GM18519 (cell line): ENCODE measurements around the gene AHRR.
"Not testable (repeated sequence)": the region's sequence is repeated elsewhere in the genome, so short reads cannot be mapped to it uniquely, and the experiment has no call there.

Source experiments
- ATAC-seq: cut with Tn5 transposase; IDR thresholded peaks from one replicate; pipeline ENCODE4 v1.9.1; 2021; ENCODE audit warnings: mild to moderate bottlenecking, moderate library complexity; ENCODE audit not compliant: unreplicated experiment, low FRiP score

Gene AHRR

DNA sequence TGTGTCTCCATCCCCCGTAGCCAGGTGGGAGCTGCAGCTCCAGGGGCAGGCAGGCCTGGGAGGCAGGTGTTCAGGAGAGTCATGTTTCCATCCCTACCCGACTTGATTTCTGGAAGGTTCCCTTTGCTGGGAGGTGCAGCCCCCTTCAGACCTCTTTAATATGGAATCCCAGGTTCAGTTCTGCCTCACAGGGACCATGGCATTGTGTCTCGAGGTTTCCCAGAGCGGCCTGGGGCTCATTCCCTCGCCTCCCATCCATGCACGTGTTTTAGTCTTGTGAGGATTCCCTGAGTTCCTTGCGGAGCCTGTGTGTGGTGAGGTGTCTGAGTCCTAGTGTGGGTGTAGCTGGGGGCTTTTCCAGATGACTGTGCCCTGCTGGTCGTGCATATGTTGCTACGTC, 16.5 kb upstream of the AHRR start:
- ATAC-seq, result no peak

GRCh38 chr5:305459-305858, 16.1 kb upstream of the AHRR start:
- no peak for ATAC-seq

GRCh38 chr5:306011-306805, 15.3 kb upstream of the AHRR start:
- ATAC-seq, result no peak

GRCh38 chr5:307306-307705, 14.2 kb upstream of the AHRR start:
- ATAC-seq, result no peak

DNA sequence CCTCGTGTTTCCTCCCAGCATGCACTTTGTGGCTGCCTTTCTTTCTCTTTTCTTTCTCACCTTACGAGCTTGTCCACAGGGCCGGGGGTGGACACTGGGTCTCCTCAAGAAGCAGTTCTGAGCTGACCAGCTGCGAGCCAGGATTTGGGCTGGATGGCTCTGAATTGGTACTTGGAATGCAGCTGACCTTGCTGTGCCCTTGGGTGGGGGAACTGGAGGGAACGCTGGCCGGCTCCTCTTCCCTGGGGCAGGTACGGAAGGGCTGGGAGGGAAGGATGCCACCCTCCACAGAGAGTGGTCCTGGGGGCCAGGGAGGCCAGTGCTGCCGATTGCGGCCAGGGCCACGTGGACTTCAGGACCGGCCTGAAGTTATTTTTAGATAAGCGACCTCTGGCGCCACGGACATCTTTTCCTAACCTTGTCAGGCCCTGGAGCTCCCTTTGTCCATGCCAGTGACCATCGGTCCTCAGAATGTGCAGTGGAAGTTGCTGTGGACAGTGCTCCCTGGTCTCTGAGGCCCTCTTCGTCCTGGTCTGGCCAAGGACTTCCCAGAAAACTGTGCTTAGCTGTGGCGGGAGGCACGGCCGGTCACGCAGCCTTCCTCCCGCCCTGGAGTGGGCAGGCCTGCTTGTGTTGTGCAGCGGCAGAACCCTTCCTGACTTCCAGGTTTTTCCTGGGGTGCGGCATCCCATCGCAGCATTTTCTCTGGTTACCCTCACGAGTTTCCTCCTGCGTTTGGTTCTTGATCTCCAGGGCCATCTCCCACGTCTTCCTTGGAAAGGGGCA, 13.5 kb upstream of the AHRR start:
- ATAC-seq, result no peak

DNA sequence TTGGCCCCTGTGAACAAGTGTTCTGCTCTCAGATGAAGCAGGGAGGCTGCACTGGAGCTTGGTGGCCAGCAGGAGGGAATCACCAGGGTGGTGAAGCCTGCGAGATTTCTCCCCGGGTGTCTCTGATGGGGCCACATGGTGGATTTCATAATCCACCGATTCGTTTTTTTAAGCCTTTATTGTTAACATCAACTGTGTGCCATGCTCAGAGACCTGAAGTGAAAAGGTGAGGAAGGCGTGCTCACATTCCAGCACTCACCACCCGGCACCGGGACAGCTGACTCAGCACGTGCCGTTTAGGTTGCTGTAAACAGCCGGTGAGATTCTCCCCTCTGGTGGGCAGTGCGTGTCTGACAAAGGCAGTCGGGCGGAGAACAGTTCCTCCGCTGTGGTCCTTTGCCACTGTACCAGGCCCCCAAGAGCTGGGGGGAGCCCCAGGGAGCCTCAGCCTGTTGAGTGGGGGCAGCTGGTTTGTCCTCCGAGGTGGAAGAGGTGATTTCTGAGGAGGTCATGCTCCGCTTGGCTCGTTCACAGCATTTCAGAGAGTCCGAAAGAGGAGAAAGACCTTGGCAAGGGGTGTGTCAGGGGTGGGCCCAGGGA, 12.7 kb upstream of the AHRR start:
- no peak for ATAC-seq

DNA sequence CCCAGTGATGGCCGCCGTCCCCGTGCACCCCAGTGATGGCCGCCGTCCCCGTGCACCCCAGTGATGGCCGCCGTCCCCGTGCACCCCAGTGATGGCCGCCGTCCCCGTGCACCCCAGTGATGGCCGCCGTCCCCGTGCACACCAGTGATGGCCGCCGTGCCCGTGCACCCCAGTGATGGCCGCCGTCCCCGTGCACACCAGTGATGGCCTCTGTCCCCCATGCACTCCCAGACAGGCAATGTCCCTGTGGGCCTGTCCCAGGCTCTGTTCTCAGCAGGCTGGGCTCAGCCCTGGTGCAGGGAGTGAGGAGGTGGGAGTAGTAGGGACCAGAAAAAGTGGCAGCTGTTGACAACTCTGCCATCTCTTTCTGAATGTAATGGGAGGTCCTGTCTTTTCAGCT, 11.7 kb upstream of the AHRR start:
- ATAC-seq, result not testable (repeated sequence)

DNA sequence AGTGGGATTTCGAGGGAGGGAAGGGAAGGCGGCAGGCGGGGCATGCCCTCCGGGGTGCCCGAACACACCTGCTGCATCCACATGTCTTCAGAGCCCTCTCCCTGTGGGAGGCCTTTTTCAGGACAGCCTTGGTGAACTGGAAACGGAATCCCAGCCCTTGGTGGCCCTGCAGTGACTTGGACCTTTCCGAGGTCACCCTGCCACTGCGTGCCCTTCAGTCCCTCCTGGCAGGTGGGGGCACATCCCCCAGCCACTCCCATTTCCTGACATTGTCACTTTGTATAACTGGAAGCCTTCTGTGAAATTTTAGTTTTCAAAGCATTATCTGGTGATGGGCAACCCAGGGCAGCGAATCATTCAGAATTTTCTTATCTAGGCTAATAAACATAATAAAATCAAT, 11.0 kb upstream of the AHRR start:
- ATAC-seq, result no peak

DNA sequence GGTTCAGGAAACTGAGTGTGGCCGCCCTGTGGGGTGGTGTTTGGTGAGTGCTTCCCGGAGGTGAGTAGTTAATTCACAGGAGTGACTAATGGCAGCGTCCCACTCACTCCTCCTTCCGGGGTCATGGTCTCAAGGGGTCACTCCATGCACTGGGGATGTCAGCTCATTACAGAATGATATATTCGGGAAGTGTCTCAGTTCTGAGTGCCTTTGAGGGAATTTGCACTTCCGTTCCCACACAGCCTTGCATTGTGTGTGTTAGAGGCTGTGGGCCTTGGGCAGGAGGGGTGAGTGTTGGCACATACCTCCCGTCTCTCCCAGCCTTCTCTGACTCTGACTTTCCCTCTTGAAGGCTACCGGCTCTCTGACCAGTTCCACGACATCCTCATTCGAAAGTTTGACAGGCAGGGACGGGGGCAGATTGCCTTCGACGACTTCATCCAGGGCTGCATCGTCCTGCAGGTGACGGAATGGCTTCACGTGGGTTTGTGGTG, 10.5 kb upstream of the AHRR start:
- ATAC-seq, result no peak

- ATAC-seq, result no peak
Observed at GRCh38 chr5:311963-312362, 9.6 kb upstream of the AHRR start.

GRCh38 chr5:312845-313244, 8.7 kb upstream of the AHRR start:
- ATAC-seq, result no peak

DNA sequence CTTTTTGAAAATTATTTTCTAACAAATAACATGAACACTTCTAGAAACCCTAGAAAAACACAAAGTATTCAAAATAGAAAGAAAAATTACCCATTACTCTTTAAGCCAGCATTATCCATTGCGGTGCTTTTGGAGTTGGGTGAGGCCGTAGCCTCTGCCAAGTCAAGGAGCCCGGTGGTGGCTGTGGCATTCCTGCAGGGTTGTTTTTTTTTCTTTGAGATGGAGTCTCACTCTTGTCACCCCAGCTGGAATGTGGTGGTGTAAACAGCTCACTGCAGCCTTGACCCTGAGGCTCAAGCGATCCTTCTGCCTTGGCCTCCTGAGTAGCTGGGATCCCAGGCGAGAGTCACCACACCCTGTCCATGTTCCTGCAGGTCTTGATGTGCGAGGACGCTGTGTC, 8.2 kb upstream of the AHRR start:
- no peak for ATAC-seq

GRCh38 chr5:313806-314376, 7.6 kb upstream of the AHRR start:
- ATAC-seq, result no peak

DNA sequence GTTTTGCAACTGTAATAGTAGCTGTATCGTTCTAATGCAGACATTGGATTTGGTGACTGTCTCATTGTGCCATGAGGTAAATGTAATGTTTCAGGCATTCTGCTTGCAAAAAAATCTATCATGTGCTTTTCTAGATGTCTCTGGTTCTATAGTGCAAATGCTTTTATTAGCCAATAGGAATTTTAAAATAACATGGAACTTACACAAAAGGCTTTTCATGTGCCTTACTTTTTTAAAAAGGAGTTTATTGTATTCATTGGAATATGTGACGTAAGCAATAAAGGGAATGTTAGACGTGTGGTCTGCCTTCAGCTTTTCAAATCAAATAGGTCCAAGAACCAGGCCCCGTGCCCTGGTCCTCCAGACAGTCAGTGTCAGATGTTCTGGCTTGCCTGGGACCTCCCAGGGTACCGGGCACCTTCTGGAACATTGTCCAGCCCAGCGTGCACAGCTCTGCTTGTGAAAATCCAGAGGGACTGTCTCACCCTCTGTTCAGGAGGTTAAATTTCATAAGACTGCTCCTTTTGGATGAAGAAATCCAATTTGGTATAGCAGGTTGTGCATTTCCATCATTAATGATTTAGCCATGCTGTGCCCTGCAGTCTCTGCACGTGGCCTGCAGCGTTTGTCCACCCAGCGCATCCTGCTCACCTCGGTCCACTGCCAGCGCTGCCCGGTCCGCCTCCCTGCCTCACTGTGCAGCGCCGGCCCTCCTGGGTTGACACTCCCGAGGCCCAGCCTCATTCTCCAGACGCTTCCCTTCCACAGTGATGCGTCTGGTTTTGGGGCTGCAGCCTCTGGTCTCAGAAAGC, 6.6 kb upstream of the AHRR start:
- ATAC-seq, result no peak

- ATAC-seq, result no peak
Observed at GRCh38 chr5:315488-316209, 5.9 kb upstream of the AHRR start.

DNA sequence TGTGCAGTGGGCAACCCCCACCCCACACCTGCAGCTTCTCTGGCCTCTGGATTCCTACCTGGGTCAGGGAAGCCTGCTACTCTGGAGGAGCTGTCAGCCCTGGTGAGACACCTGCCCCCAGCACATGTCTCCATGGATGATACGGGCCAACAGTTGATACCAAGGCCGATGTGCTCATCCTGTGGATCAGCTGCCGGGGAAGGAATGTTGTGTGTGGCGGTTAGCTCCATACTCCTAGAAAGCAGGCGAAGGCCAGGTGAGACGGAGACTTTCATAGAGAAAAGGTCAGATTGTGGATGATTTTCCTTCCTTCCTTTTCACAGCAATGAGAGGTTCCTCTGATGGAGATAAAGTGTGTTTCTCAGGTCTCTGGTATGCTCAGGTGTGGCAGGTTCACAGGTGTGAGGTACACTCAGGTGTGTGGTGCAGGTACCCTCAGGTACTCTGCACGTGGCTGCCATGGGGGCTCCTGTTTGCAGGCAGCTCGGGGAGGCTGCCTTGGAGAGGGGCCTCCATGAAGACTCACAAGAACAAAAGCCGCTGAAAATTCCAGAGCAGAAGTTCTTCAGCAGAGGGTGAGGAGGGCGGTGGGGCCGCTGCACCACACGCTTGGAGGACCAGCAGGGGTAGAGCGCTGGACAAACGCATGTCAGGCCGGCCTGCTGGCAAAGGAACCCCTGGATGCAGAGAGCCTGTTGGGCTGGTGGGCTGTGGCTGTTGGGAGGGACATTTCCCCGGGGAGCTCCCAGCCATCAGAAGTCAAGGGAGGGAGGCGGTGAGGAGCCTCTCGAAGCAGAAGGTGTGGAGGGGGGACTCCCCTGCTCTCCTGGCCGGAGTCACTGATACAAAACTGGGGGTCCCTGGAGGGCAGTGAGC, 5.1 kb upstream of the AHRR start:
- no peak for ATAC-seq

DNA sequence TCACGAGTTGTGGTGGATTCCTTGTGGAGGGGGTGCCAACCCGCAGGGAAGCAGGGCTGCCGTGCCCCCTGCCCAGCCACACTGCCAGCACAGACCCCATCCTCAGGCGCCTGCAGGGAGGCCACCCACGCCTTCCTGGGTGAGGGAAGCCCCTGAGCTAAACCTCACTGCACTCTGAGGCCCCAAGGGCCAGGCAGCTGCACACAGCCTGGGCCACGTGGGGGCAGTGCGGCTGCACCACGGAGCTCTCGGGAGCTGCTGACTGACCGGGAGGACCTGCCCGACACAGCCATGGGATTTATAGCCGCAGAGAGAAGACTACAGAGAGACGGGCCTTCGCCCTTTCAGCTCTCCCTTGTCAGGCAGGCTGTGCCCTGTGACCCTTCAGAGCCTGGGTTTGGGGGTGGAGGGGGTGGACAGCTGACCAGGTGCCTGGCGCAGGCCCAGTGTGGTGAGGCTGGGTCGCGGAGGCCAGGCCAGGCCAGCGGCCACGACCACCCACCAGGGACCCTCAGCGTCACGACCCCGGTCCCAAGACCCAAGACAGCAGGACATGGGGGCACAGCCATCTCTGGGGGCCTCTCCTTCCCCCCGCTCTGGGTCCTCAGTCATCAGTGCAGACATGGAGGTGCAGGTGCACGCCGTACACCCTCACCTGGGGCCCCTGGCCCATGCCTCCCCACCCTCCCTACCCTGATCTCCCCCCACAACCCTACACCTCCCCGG, 4.3 kb upstream of the AHRR start:
- ATAC-seq, result peak; percentile 72

GRCh38 chr5:318341-318897, 3.1 kb upstream of the AHRR start:
- no peak for ATAC-seq
